Ishikawa (cell line): ENCODE results near the gene INPP4B.

Experiments
- CEBPB ChIP-seq: IDR thresholded peaks from 2 replicates; pipeline ENCODE4 v1.6.1; 2012
- CREB1 ChIP-seq: IDR thresholded peaks from 2 replicates; pipeline ENCODE4 v1.6.1; 2012; ENCODE audit warnings: low read depth
- EGR1 ChIP-seq: IDR thresholded peaks from 2 replicates; pipeline ENCODE4 v1.6.1; 2012
- EP300 ChIP-seq: IDR thresholded peaks from 2 replicates; pipeline ENCODE4 v1.6.1; 2012; ENCODE audit warnings: borderline replicate concordance
- FOXM1 ChIP-seq: IDR thresholded peaks from 2 replicates; pipeline ENCODE4 v1.6.1; 2012; ENCODE audit warnings: low read depth, borderline replicate concordance
- NFIC ChIP-seq: IDR thresholded peaks from 2 replicates; pipeline ENCODE4 v1.6.1; 2012
- RAD21 ChIP-seq: IDR thresholded peaks from 2 replicates; pipeline ENCODE4 v1.6.1; 2012; ENCODE audit warnings: low read depth
- TAF1 ChIP-seq: IDR thresholded peaks from 2 replicates; pipeline ENCODE4 v1.6.1; 2012; ENCODE audit warnings: low read depth, mild to moderate bottlenecking
- TCF12 ChIP-seq: IDR thresholded peaks from 2 replicates; pipeline ENCODE4 v1.6.1; 2012; ENCODE audit warnings: low read depth
- TEAD4 ChIP-seq: IDR thresholded peaks from 2 replicates; pipeline ENCODE4 v1.6.1; 2012
- YY1 ChIP-seq: IDR thresholded peaks from 2 replicates; pipeline ENCODE4 v1.6.1; 2012; ENCODE audit warnings: low read depth
- ZBTB7A ChIP-seq: IDR thresholded peaks from 2 replicates; pipeline ENCODE4 v1.6.1; 2012; ENCODE audit warnings: low read depth
- TF ChIP-seq, protein P1 (sequence below): IDR thresholded peaks from 2 replicates; pipeline ENCODE4 v1.6.1; 2012; ENCODE audit warnings: low read depth, mild to moderate bottlenecking
- TF ChIP-seq, protein P2 (sequence below): IDR thresholded peaks from 2 replicates; pipeline ENCODE4 v1.6.1; 2012
- TF ChIP-seq, protein P3 (sequence below): IDR thresholded peaks from 2 replicates; pipeline ENCODE4 v1.6.1; 2012

Gene INPP4B

DNA sequence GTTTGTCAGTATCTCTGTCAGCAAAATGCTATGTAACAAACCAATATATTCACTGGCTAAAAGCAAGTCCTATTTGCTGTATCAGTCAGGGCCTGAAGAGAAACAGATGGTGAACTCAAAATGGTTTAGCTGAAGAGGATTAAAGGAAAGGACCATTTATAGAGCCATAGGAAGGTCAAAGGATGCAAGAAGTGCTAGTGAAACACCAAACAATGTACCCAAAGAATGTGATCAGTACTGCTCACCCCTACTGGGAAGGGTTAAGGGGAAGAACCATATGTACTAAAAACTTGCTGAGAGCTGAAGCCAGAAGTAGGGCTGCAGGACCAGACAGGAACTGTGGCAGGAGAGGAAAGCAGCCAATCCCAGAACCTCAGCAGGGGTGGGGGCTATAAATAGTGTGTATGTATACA is 479.3 kb downstream of the INPP4B start:
- TF ChIP-seq ZBTB7A (no peak), EGR1 (no peak), TAF1 (no peak), NFIC (no peak), FOXM1 (no peak), CREB1 (no peak), EP300 (no peak), YY1 (no peak), TEAD4 (no peak)
- TF ChIP-seq, protein P1, sequence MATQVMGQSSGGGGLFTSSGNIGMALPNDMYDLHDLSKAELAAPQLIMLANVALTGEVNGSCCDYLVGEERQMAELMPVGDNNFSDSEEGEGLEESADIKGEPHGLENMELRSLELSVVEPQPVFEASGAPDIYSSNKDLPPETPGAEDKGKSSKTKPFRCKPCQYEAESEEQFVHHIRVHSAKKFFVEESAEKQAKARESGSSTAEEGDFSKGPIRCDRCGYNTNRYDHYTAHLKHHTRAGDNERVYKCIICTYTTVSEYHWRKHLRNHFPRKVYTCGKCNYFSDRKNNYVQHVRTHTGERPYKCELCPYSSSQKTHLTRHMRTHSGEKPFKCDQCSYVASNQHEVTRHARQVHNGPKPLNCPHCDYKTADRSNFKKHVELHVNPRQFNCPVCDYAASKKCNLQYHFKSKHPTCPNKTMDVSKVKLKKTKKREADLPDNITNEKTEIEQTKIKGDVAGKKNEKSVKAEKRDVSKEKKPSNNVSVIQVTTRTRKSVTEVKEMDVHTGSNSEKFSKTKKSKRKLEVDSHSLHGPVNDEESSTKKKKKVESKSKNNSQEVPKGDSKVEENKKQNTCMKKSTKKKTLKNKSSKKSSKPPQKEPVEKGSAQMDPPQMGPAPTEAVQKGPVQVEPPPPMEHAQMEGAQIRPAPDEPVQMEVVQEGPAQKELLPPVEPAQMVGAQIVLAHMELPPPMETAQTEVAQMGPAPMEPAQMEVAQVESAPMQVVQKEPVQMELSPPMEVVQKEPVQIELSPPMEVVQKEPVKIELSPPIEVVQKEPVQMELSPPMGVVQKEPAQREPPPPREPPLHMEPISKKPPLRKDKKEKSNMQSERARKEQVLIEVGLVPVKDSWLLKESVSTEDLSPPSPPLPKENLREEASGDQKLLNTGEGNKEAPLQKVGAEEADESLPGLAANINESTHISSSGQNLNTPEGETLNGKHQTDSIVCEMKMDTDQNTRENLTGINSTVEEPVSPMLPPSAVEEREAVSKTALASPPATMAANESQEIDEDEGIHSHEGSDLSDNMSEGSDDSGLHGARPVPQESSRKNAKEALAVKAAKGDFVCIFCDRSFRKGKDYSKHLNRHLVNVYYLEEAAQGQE = no peak
- TF ChIP-seq, protein P2, sequence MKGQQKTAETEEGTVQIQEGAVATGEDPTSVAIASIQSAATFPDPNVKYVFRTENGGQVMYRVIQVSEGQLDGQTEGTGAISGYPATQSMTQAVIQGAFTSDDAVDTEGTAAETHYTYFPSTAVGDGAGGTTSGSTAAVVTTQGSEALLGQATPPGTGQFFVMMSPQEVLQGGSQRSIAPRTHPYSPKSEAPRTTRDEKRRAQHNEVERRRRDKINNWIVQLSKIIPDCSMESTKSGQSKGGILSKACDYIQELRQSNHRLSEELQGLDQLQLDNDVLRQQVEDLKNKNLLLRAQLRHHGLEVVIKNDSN = no peak
- TF ChIP-seq, protein P3, sequence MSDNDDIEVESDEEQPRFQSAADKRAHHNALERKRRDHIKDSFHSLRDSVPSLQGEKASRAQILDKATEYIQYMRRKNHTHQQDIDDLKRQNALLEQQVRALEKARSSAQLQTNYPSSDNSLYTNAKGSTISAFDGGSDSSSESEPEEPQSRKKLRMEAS = no peak

DNA sequence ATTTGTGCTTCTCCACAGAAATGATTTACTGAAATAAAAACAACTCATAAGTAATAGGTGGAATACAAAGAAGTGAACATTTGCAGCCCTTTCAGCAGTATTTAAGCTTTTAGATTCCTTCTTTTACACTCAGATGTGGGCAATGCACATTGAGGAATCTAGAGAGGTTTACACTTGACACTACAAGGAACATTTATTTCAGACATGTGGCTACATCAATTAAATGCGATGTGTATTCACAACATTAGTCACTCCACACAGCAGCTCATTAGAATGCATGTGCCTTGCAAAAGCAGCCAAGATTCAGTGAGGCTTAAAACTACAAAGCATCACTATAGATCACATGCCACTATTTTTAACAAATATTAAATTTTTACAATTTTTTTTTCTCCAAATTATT is 480.7 kb downstream of the INPP4B start:
- TF ChIP-seq NFIC (no peak), CEBPB (no peak), RAD21 (no peak)

DNA sequence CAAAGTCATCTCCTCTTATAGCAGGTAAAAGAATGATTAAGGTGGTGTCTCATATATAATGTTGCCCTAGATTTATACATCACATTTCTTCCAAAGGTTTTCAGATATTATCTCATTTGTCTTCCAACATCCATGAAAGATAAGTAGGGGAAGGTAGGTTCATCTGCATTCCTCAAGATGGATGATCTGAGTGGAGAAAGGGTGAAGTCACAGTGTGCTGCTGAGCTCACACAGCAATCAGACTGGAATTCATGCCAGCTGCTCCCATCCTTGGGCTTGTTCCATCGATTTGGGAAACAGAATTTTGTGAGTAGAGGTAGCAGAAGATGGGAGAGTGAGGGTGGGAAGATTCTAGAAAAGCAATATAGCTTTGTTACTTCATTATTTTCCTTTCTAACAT is 482.4 kb downstream of the INPP4B start:
- no peak for TF ChIP-seq EP300
- no peak for TF ChIP-seq EGR1
- TF ChIP-seq, protein P3 = no peak
- no peak for TF ChIP-seq TCF12
- TF ChIP-seq ZBTB7A = no peak
- no peak for TF ChIP-seq TEAD4
- no peak for TF ChIP-seq NFIC
- no peak for TF ChIP-seq TAF1
- TF ChIP-seq, protein P2 = no peak
- no peak for TF ChIP-seq FOXM1
- no peak for TF ChIP-seq CREB1
- no peak for TF ChIP-seq CEBPB
- TF ChIP-seq RAD21 = no peak
- TF ChIP-seq, protein P1 = no peak

DNA sequence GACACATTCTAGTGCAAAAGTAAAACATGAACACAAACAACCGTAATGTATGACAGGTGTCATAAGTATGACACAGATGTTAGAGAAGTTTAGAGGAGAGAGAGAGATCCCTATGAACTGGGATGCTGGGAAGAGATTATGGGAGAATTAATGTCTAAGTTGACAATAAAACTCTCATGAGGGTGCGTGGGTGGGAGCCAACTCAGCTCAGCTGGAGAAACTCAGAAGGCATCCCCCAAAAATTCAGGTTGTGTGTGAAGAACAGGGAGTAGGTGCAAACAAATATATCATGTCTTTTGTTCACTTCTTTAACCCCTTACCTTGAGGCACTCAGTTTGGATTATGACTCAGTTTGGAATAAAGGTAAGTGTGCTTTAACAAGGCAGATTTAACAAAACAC is 484.1 kb downstream of the INPP4B start:
- TF ChIP-seq, protein P3 = no peak
- TF ChIP-seq TAF1 = no peak
- TF ChIP-seq NFIC = no peak
- no peak for TF ChIP-seq ZBTB7A
- no peak for TF ChIP-seq EP300
- TF ChIP-seq, protein P1 = no peak
- TF ChIP-seq, protein P2 = no peak
- no peak for TF ChIP-seq TEAD4
- TF ChIP-seq CREB1 = no peak
- TF ChIP-seq FOXM1 = no peak
- no peak for TF ChIP-seq RAD21
- TF ChIP-seq CEBPB = no peak
- no peak for TF ChIP-seq YY1
- no peak for TF ChIP-seq EGR1
